ENCODE results near the gene SLC25A24.
"Not testable (repeated sequence)": the region's sequence is repeated elsewhere in the genome, so short reads cannot be mapped to it uniquely, and the experiment has no call there.

SLC25A24 gene

GRCh38 chr1:108151548-108151947 lies 48.6 kb downstream of the SLC25A24 start:
- Histone ChIP-seq H3K27me3 (ENCODE audit: control insufficient read depth, insufficient read depth, low read length) (no peaks in the 10 kb centered on the region), H3K4me3 (ENCODE audit: low read length) (no peak overlapping the region), H3K9me3 (replicated peaks; ENCODE audit: low read length) (no peaks in the 10 kb centered on the region), H3K4me1 (ENCODE audit: control insufficient read depth, insufficient read depth, low read length) (peaks cover 3% of the 10 kb centered on the region), H3K9ac (ENCODE audit: low read depth, low read length) (no peak overlapping the region), H3K36me3 (ENCODE audit: insufficient read depth, low read length) (peaks cover 71% of the 10 kb centered on the region), H3K4me2 (ENCODE audit: low read length) (no peak overlapping the region)

- H3K4me2 ChIP-seq (ENCODE audit: low read length), result no peak overlapping the region
- H3K9ac ChIP-seq (ENCODE audit: low read depth, low read length), result no peak overlapping the region
- H3K36me3 ChIP-seq (ENCODE audit: insufficient read depth, low read length), result peaks cover 58% of the 10 kb centered on the region
Measured at GRCh38 chr1:108149796-108150467, 50.2 kb downstream of the SLC25A24 start.

GRCh38 chr1:108144569-108144968 lies 55.6 kb downstream of the SLC25A24 start:
- H3K27me3 ChIP-seq (ENCODE audit: control insufficient read depth, insufficient read depth, low read length), result not testable (repeated sequence)

More at GRCh38 chr1:108149796-108150467, 50.2 kb downstream of the SLC25A24 start:
- H3K4me1 ChIP-seq (ENCODE audit: control insufficient read depth, insufficient read depth, low read length), result peaks cover 3% of the 10 kb centered on the region
- no peak overlapping the region for H3K4me3 ChIP-seq (ENCODE audit: low read length)
- no peaks in the 10 kb centered on the region for H3K9me3 ChIP-seq (replicated peaks; ENCODE audit: low read length)
- H3K27me3 ChIP-seq (ENCODE audit: control insufficient read depth, insufficient read depth, low read length), result no peaks in the 10 kb centered on the region

GRCh38 chr1:108142773-108143394 lies 57.3 kb downstream of the SLC25A24 start:
- Histone ChIP-seq H3K4me3 (ENCODE audit: low read length) (no peak overlapping the region), H3K9me3 (replicated peaks; ENCODE audit: low read length) (no peaks in the 10 kb centered on the region), H3K36me3 (ENCODE audit: insufficient read depth, low read length) (peaks cover 39% of the 10 kb centered on the region), H3K9ac (ENCODE audit: low read depth, low read length) (no peak overlapping the region), H3K4me1 (ENCODE audit: control insufficient read depth, insufficient read depth, low read length) (peaks cover 25% of the 10 kb centered on the region), H3K4me2 (ENCODE audit: low read length) (peak overlapping the region; percentile 37), H3K27me3 (ENCODE audit: control insufficient read depth, insufficient read depth, low read length) (no peaks in the 10 kb centered on the region)

More at GRCh38 chr1:108144569-108144968, 55.6 kb downstream of the SLC25A24 start:
- H3K4me1 ChIP-seq (ENCODE audit: control insufficient read depth, insufficient read depth, low read length), result peaks cover 25% of the 10 kb centered on the region
- H3K4me2 ChIP-seq (ENCODE audit: low read length); H3K9ac ChIP-seq (ENCODE audit: low read depth, low read length); H3K4me3 ChIP-seq (ENCODE audit: low read length); H3K9me3 ChIP-seq (replicated peaks; ENCODE audit: low read length): not testable (repeated sequence)
- H3K36me3 ChIP-seq (ENCODE audit: insufficient read depth, low read length), result peaks cover 35% of the 10 kb centered on the region

GRCh38 chr1:108142258-108142657 lies 57.9 kb downstream of the SLC25A24 start:
- Histone ChIP-seq H3K4me1 (ENCODE audit: control insufficient read depth, insufficient read depth, low read length) (peaks cover 25% of the 10 kb centered on the region), H3K9me3 (replicated peaks; ENCODE audit: low read length) (no peaks in the 10 kb centered on the region), H3K36me3 (ENCODE audit: insufficient read depth, low read length) (peaks cover 39% of the 10 kb centered on the region), H3K27me3 (ENCODE audit: control insufficient read depth, insufficient read depth, low read length) (no peaks in the 10 kb centered on the region), H3K4me2 (ENCODE audit: low read length) (no peak overlapping the region), H3K9ac (ENCODE audit: low read depth, low read length) (no peak overlapping the region), H3K4me3 (ENCODE audit: low read length) (no peak overlapping the region)

- Histone ChIP-seq H3K4me2 (ENCODE audit: low read length) (peak overlapping the region; percentile 0), H3K27me3 (ENCODE audit: control insufficient read depth, insufficient read depth, low read length) (no peaks in the 10 kb centered on the region), H3K36me3 (ENCODE audit: insufficient read depth, low read length) (peaks cover 41% of the 10 kb centered on the region), H3K4me1 (ENCODE audit: control insufficient read depth, insufficient read depth, low read length) (peaks cover 25% of the 10 kb centered on the region), H3K4me3 (ENCODE audit: low read length) (no peak overlapping the region), H3K9me3 (replicated peaks; ENCODE audit: low read length) (no peaks in the 10 kb centered on the region), H3K9ac (ENCODE audit: low read depth, low read length) (no peak overlapping the region)
Measured at GRCh38 chr1:108141621-108142020, 58.5 kb downstream of the SLC25A24 start.

- Histone ChIP-seq H3K4me3 (ENCODE audit: low read length) (no peak overlapping the region), H3K4me2 (ENCODE audit: low read length) (no peak overlapping the region), H3K27me3 (ENCODE audit: control insufficient read depth, insufficient read depth, low read length) (no peaks in the 10 kb centered on the region), H3K9me3 (replicated peaks; ENCODE audit: low read length) (no peaks in the 10 kb centered on the region), H3K4me1 (ENCODE audit: control insufficient read depth, insufficient read depth, low read length) (peaks cover 25% of the 10 kb centered on the region), H3K9ac (ENCODE audit: low read depth, low read length) (no peak overlapping the region), H3K36me3 (ENCODE audit: insufficient read depth, low read length) (peaks cover 46% of the 10 kb centered on the region)
Measured at GRCh38 chr1:108140936-108141335, 59.2 kb downstream of the SLC25A24 start.

GRCh38 chr1:108140177-108140576 lies 60.0 kb downstream of the SLC25A24 start:
- peaks cover 25% of the 10 kb centered on the region for H3K4me1 ChIP-seq (ENCODE audit: control insufficient read depth, insufficient read depth, low read length)
- H3K36me3 ChIP-seq (ENCODE audit: insufficient read depth, low read length), result peaks cover 53% of the 10 kb centered on the region
- no peak overlapping the region for H3K9ac ChIP-seq (ENCODE audit: low read depth, low read length)

GRCh38 chr1:108139555-108139954 lies 60.6 kb downstream of the SLC25A24 start:
- H3K27me3 ChIP-seq (ENCODE audit: control insufficient read depth, insufficient read depth, low read length); H3K9me3 ChIP-seq (replicated peaks; ENCODE audit: low read length); H3K9ac ChIP-seq (ENCODE audit: low read depth, low read length); H3K4me2 ChIP-seq (ENCODE audit: low read length); H3K4me3 ChIP-seq (ENCODE audit: low read length): not testable (repeated sequence)
- Histone ChIP-seq H3K36me3 (ENCODE audit: insufficient read depth, low read length) (peaks cover 53% of the 10 kb centered on the region), H3K4me1 (ENCODE audit: control insufficient read depth, insufficient read depth, low read length) (peaks cover 25% of the 10 kb centered on the region)

More at GRCh38 chr1:108140177-108140576, 60.0 kb downstream of the SLC25A24 start:
- H3K9me3 ChIP-seq (replicated peaks; ENCODE audit: low read length), result no peaks in the 10 kb centered on the region
- no peak overlapping the region for H3K4me3 ChIP-seq (ENCODE audit: low read length)
- H3K27me3 ChIP-seq (ENCODE audit: control insufficient read depth, insufficient read depth, low read length), result no peaks in the 10 kb centered on the region
- no peak overlapping the region for H3K4me2 ChIP-seq (ENCODE audit: low read length)

- H3K9me3 ChIP-seq (replicated peaks; ENCODE audit: low read length); H3K4me1 ChIP-seq (ENCODE audit: control insufficient read depth, insufficient read depth, low read length); H3K4me2 ChIP-seq (ENCODE audit: low read length); H3K4me3 ChIP-seq (ENCODE audit: low read length); H3K27me3 ChIP-seq (ENCODE audit: control insufficient read depth, insufficient read depth, low read length); H3K9ac ChIP-seq (ENCODE audit: low read depth, low read length): not testable (repeated sequence)
- peaks cover 47% of the 10 kb centered on the region for H3K36me3 ChIP-seq (ENCODE audit: insufficient read depth, low read length)
Measured at GRCh38 chr1:108133148-108133547, 67.0 kb downstream of the SLC25A24 start.

- H3K27me3 ChIP-seq (ENCODE audit: control insufficient read depth, insufficient read depth, low read length); H3K4me1 ChIP-seq (ENCODE audit: control insufficient read depth, insufficient read depth, low read length); H3K9ac ChIP-seq (ENCODE audit: low read depth, low read length); H3K4me3 ChIP-seq (ENCODE audit: low read length); H3K9me3 ChIP-seq (replicated peaks; ENCODE audit: low read length); H3K4me2 ChIP-seq (ENCODE audit: low read length): not testable (repeated sequence)
- H3K36me3 ChIP-seq (ENCODE audit: insufficient read depth, low read length), result peaks cover 40% of the 10 kb centered on the region
Measured at GRCh38 chr1:108132367-108132766, 67.8 kb downstream of the SLC25A24 start.

GRCh38 chr1:108131281-108131680 lies 68.9 kb downstream of the SLC25A24 start:
- not testable (repeated sequence) for H3K9me3 ChIP-seq (replicated peaks; ENCODE audit: low read length); H3K4me2 ChIP-seq (ENCODE audit: low read length); H3K4me3 ChIP-seq (ENCODE audit: low read length); H3K27me3 ChIP-seq (ENCODE audit: control insufficient read depth, insufficient read depth, low read length); H3K4me1 ChIP-seq (ENCODE audit: control insufficient read depth, insufficient read depth, low read length); H3K9ac ChIP-seq (ENCODE audit: low read depth, low read length)
- peaks cover 30% of the 10 kb centered on the region for H3K36me3 ChIP-seq (ENCODE audit: insufficient read depth, low read length)
